ENCODE data around the gene PGAM2. TPM values are rescaled to one million over a fixed set of nuclear protein-coding genes. Genes with fewer than 3 reads are reported as not detected.

The PGAM2 gene
- total RNA-seq, 2 donors from 2014 or later, result 9.7 TPM; not detected in 1

DNA sequence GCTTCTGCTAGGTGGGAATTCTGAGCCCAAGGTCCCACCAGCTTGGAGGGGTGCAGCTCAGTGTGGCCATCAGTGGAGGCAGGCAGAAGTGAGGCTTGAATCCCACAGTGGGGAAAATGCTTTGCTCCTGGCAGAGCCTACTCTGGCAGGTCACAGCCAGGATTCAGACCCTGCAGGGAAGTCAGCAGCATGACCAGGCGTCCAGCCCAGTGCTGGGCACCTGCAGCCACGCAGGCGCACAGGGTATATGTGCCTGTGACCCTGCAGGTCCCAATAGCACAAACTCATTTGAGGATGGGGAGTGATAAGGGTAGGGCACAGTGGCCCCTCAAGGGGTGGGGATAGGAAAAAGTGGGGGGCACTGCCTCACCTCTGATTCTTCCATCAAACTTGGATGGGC lies 30.4 kb upstream of the PGAM2 start:
- H3K27ac ChIP-seq, result no peak overlapping the region

GRCh38 chr7:44094883-44095592 lies 29.7 kb upstream of the PGAM2 start:
- no peak overlapping the region for H3K4me3 ChIP-seq
- WGBS, result 44% methylated on average over 2 of the region's 2 CpGs
- H3K4me1 ChIP-seq (replicated peaks), result no peaks in the 10 kb centered on the region
- no peaks in the 10 kb centered on the region for H3K9me3 ChIP-seq
- TF ChIP-seq CTCF (IDR thresholded peaks at IDR 0.05), result no peak
- no peak for TF ChIP-seq POLR2AphosphoS5 (IDR thresholded peaks at IDR 0.05)
- no peak for TF ChIP-seq POLR2A (IDR thresholded peaks at IDR 0.05)
- DNase-seq (ENCODE audit: low spot score), result no peak
- H3K27ac ChIP-seq, result no peak overlapping the region
- no peaks in the 10 kb centered on the region for H3K27me3 ChIP-seq (replicated peaks; ENCODE audit: insufficient read depth)
- no peaks in the 10 kb centered on the region for H3K36me3 ChIP-seq
- intact Hi-C loops (cut with DNase I), result no loop called here

More for the DNA sequence above, 30.4 kb upstream of the PGAM2 start:
- Histone ChIP-seq H3K9me3 (no peaks in the 10 kb centered on the region), H3K27me3 (replicated peaks; ENCODE audit: insufficient read depth) (no peaks in the 10 kb centered on the region), H3K36me3 (no peaks in the 10 kb centered on the region), H3K4me1 (replicated peaks) (no peaks in the 10 kb centered on the region), H3K4me3 (no peak overlapping the region)
- no peak for DNase-seq (ENCODE audit: low spot score)
- intact Hi-C loops (cut with DNase I), result no loop called here
- WGBS, result 100% methylated on average over 3 of the region's 3 CpGs
- no peak for TF ChIP-seq POLR2A (IDR thresholded peaks at IDR 0.05)
- TF ChIP-seq POLR2AphosphoS5 (IDR thresholded peaks at IDR 0.05), result no peak
- no peak for TF ChIP-seq CTCF (IDR thresholded peaks at IDR 0.05)

GRCh38 chr7:44094365-44094764 lies 29.0 kb upstream of the PGAM2 start:
- H3K4me1 ChIP-seq (replicated peaks), result no peaks in the 10 kb centered on the region
- H3K36me3 ChIP-seq, result no peaks in the 10 kb centered on the region
- no peak for TF ChIP-seq CTCF (IDR thresholded peaks at IDR 0.05)
- TF ChIP-seq POLR2A (IDR thresholded peaks at IDR 0.05), result no peak
- H3K9me3 ChIP-seq, result no peaks in the 10 kb centered on the region
- no peak overlapping the region for H3K27ac ChIP-seq
- H3K4me3 ChIP-seq, result no peak overlapping the region
- H3K27me3 ChIP-seq (replicated peaks; ENCODE audit: insufficient read depth), result no peaks in the 10 kb centered on the region
- 47% methylated on average over 2 of the region's 2 CpGs for WGBS
- DNase-seq (ENCODE audit: low spot score), result no peak
- intact Hi-C loops (cut with DNase I), result no loop called here

- WGBS, result 67% methylated on average over 6 of the region's 6 CpGs
- intact Hi-C loops (cut with DNase I), result no loop called here
- Histone ChIP-seq H3K27ac (no peak overlapping the region), H3K4me3 (no peak overlapping the region), H3K9me3 (no peaks in the 10 kb centered on the region), H3K4me1 (replicated peaks) (no peaks in the 10 kb centered on the region), H3K27me3 (replicated peaks; ENCODE audit: insufficient read depth) (no peaks in the 10 kb centered on the region), H3K36me3 (no peaks in the 10 kb centered on the region)
- TF ChIP-seq POLR2A (IDR thresholded peaks at IDR 0.05), result no peak
- TF ChIP-seq CTCF (IDR thresholded peaks at IDR 0.05), result no peak
- TF ChIP-seq POLR2AphosphoS5 (IDR thresholded peaks at IDR 0.05), result no peak
- no peak for DNase-seq (ENCODE audit: low spot score)
Observed at GRCh38 chr7:44093102-44093641, 27.8 kb upstream of the PGAM2 start.

Measured in prostate gland (tissue), 2 donors.